Left renal cortex interstitium (tissue), 4 donors: ENCODE data around the gene UBR3. TPM values are rescaled to one million over a fixed set of nuclear protein-coding genes. Genes with fewer than 3 reads are reported as not detected.
"Not testable (repeated sequence)": the region's sequence is repeated elsewhere in the genome, so short reads cannot be mapped to it uniquely, and the experiment has no call there.

Experiments
- DNase-seq, 4 donors: peaks; one replicate each; pipeline ENCODE4 v3.0.0-alpha.2; 2013; ENCODE audit warnings: low read depth in 4 of 4, low spot score in 2 of 4, missing footprints in 1 of 4
- polyA plus RNA-seq, 4 donors: library from polyadenylated mRNA; unstranded; fragments of 120-200 nt; gene quantifications; one replicate each; pipeline ENCODE4 v1.2.1, GENCODE V29; 2013; ENCODE audit not compliant: insufficient read length in 4 of 4

UBR3 gene
- polyA plus RNA-seq, 4 donors = 30.4 to 47.2 (median 39.1) TPM

- no peak for DNase-seq
Measured at GRCh38 chr2:169925968-169926367, 98.7 kb downstream of the UBR3 start.

- peak in 2 of 4 donors; percentile 5 to 11 for DNase-seq
Measured at GRCh38 chr2:169928463-169928864, 101.2 kb downstream of the UBR3 start.

- DNase-seq = no peak
Measured at GRCh38 chr2:169933124-169933711, 106.0 kb downstream of the UBR3 start.

- DNase-seq = not testable (repeated sequence)
Measured at GRCh38 chr2:169936652-169937051, 109.4 kb downstream of the UBR3 start.

GRCh38 chr2:169945515-169945914, 118.3 kb downstream of the UBR3 start:
- no peak for DNase-seq

GRCh38 chr2:169946092-169946491, 118.8 kb downstream of the UBR3 start:
- no peak for DNase-seq

- no peak for DNase-seq
Measured at GRCh38 chr2:169946546-169946945, 119.3 kb downstream of the UBR3 start.

- no peak for DNase-seq
Measured at GRCh38 chr2:169955940-169956339, 128.7 kb downstream of the UBR3 start.

GRCh38 chr2:169957219-169957618, 130.0 kb downstream of the UBR3 start:
- not testable (repeated sequence) for DNase-seq

- DNase-seq = no peak
Measured at GRCh38 chr2:169961911-169962310, 134.7 kb downstream of the UBR3 start.

GRCh38 chr2:169963786-169964185, 136.5 kb downstream of the UBR3 start:
- no peak for DNase-seq

- no peak for DNase-seq
Measured at GRCh38 chr2:169964740-169965139, 137.5 kb downstream of the UBR3 start.

GRCh38 chr2:169965495-169965894, 138.2 kb downstream of the UBR3 start:
- DNase-seq = no peak

- peak in 2 of 4 donors; percentile 10 to 28 for DNase-seq
Measured at GRCh38 chr2:169966454-169966853, 139.2 kb downstream of the UBR3 start.

- no peak for DNase-seq
Measured at GRCh38 chr2:169968743-169969142, 141.5 kb downstream of the UBR3 start.

GRCh38 chr2:169975221-169975620, 148.0 kb downstream of the UBR3 start:
- no peak for DNase-seq

GRCh38 chr2:169976335-169976851, 149.1 kb downstream of the UBR3 start:
- DNase-seq = no peak

GRCh38 chr2:169977530-169977929, 150.3 kb downstream of the UBR3 start:
- no peak for DNase-seq

GRCh38 chr2:169978402-169979017, 151.3 kb downstream of the UBR3 start:
- DNase-seq = no peak

- DNase-seq = no peak
Measured at GRCh38 chr2:169979025-169979424, 151.8 kb downstream of the UBR3 start.

- DNase-seq = no peak
Measured at GRCh38 chr2:169980001-169980400, 152.7 kb downstream of the UBR3 start.

GRCh38 chr2:169980643-169981042, 153.4 kb downstream of the UBR3 start:
- no peak for DNase-seq
